ENCODE measurements around the gene MEX3A.
"Not testable (repeated sequence)": the region's sequence is repeated elsewhere in the genome, so short reads cannot be mapped to it uniquely, and the experiment has no call there.

DNA sequence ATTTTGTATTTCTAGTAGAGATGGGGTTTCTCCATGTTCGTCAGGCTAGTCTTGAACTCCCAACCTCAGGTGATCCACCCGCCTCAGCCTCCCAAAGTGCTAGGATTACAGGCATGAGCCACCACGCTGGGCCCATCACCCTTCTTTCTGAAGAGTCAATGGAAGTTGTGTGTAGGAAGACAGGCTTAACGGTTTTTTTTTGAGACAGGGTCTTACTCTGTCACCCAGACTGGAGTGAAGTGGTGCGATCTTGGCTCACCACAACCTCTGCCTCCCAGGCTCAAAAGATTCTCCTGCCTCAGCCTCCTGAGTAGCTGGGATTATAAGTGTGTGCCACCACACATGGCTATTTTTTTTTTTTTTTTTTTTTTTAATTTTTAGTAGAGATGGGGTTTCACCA, 34.5 kb upstream of the MEX3A start:
- TF ChIP-seq CTCF (conservative IDR thresholded peaks at IDR 0.05; ENCODE audit: low read depth, low read length); EZH2 (IDR thresholded peaks at IDR 0.05; ENCODE audit: borderline replicate concordance, low read depth, low read length, poor library complexity, severe bottlenecking): not testable (repeated sequence)
